HCT116 (cell line): ENCODE data around the gene TMTC4. TPM values are rescaled to one million over a fixed set of nuclear protein-coding genes. Genes with fewer than 3 reads are reported as not detected.
A peak's percentile ranks its signal among the peaks of the same experiment; 100 is the strongest.

Experiments used
- ATAC-seq: fragments of 200-7000 bp; cut with Tn5 transposase; 2 replicates; pipeline ENCODE4 v1.9.1; 2020; ENCODE audit warnings: mild to moderate bottlenecking, moderate library complexity
- BruUV-seq: library from RNA; stranded (reverse); fragments of 400-500 nt; replicated peaks from 2 replicates; lab custom pipeline; 2021; lab: Mats Ljungman, UMichigan
- CTCF ChIA-PET: fragments of 300-600 bp; sonication (Branson Sonifier 250); formaldehyde crosslinking; loops from one replicate; lab custom pipeline; 2021; ENCODE audit warnings: antibody characterized with exemption; lab: Charles Lee
- POLR2A ChIA-PET: fragments of 300-600, 350-600 bp; sonication (Branson Sonifier 250); formaldehyde crosslinking; loops from one replicate; lab custom pipeline; 2021; ENCODE audit warnings: antibody characterized with exemption; lab: Charles Lee
- RAD21 ChIA-PET, 2 experiments: fragments of 300-600 bp; sonication (Branson Sonifier 250); formaldehyde crosslinking; loops; one replicate each; lab custom pipeline; 2023; ENCODE audit warnings: low total read pairs in 2 of 2; ENCODE audit not compliant: uncharacterized antibody in 2 of 2, unreplicated experiment in 2 of 2, low non-redundant PET in 1 of 2; lab: Charles Lee
- DNase-seq: peaks from one replicate; pipeline ENCODE4 v3.0.0-alpha.2; 2010; ENCODE audit warnings: low read depth, low spot score
- H2AFZ ChIP-seq: fragments of 200-600 bp; shearing (Covaris generic), sonication (generic); 2 replicates; pipeline ENCODE4 v1.6.1; 2017; ENCODE audit warnings: low read depth, mixed run types, mixed read lengths, antibody characterized with exemption, low read length; ENCODE audit not compliant: poor library complexity, severe bottlenecking
- H3K27ac ChIP-seq: 2 replicates; pipeline ENCODE4 v1.5.1; 2012; ENCODE audit warnings: low read depth, low read length
- H3K27me3 ChIP-seq: fragments of 200-600 bp; sonication (generic); 2 replicates; pipeline ENCODE4 v1.6.1; 2016; ENCODE audit warnings: mixed run types, low read length, mixed read lengths; ENCODE audit not compliant: insufficient read depth
- H3K36me3 ChIP-seq, 2 experiments: fragments of 200-500 bp in 1 of 2; fragments of 200-600 bp in 1 of 2; sonication (Bioruptor generic) in 1 of 2; sonication (generic) in 1 of 2; 2 replicates each; pipeline versions ENCODE4 v1.5.1 to v1.6.1; 2014 to 2016; ENCODE audit warnings: low read length in 2 of 2, inconsistent platforms in 1 of 2, mixed read lengths in 1 of 2, mixed run types in 1 of 2; ENCODE audit not compliant: insufficient read depth in 2 of 2, control insufficient read depth in 1 of 2
- H3K4me1 ChIP-seq, 2 experiments: fragments of 200-600 bp in 1 of 2; sonication (generic) in 1 of 2; 2 replicates each; pipeline versions ENCODE4 v1.5.1 to v1.6.1; 2012 to 2017; ENCODE audit warnings: low read length in 2 of 2, inconsistent platforms in 1 of 2, mild to moderate bottlenecking in 1 of 2, mixed read lengths in 1 of 2, mixed run types in 1 of 2, moderate library complexity in 1 of 2; ENCODE audit not compliant: insufficient read depth in 2 of 2, control insufficient read depth in 1 of 2
- H3K4me2 ChIP-seq: fragments of 200-600 bp; sonication (generic); 2 replicates; pipeline ENCODE4 v1.6.1; 2017; ENCODE audit warnings: mixed run types, low read length, mixed read lengths
- H3K4me3 ChIP-seq, 2 experiments: fragments of 200-600 bp in 1 of 2; sonication (generic) in 1 of 2; replicated peaks in 1 of 2; 2 replicates each; pipeline ENCODE4 v1.5.1; 2011 to 2016; ENCODE audit warnings: low read length in 2 of 2, control low read depth in 1 of 2, low read depth in 1 of 2, mild to moderate bottlenecking in 1 of 2, mixed read lengths in 1 of 2, mixed run types in 1 of 2
- H3K79me2 ChIP-seq: fragments of 200-600 bp; sonication (generic); 2 replicates; pipeline ENCODE4 v1.6.1; 2017; ENCODE audit warnings: mild to moderate bottlenecking, mixed run types, low read length, moderate library complexity, mixed read lengths; ENCODE audit not compliant: insufficient read depth
- H3K9ac ChIP-seq: fragments of 200-600 bp; sonication (generic); 2 replicates; pipeline ENCODE4 v1.6.1; 2016; ENCODE audit warnings: low read length, mixed read lengths
- H3K9me2 ChIP-seq: fragments of 200-600 bp; sonication (generic), shearing (Covaris generic); 2 replicates; pipeline ENCODE4 v1.6.1; 2017; ENCODE audit warnings: mixed run types, mild to moderate bottlenecking, moderate library complexity; ENCODE audit not compliant: insufficient read depth
- H3K9me3 ChIP-seq, 2 experiments: fragments of 200-500 bp in 1 of 2; fragments of 200-600 bp in 1 of 2; sonication (Bioruptor generic) in 1 of 2; sonication (generic) in 1 of 2; 2 replicates each; pipeline ENCODE4 v1.6.1; 2014 to 2017; ENCODE audit warnings: low read length in 2 of 2, mixed read lengths in 2 of 2, inconsistent platforms in 1 of 2, low read depth in 1 of 2, mild to moderate bottlenecking in 1 of 2, mixed run types in 1 of 2, moderate library complexity in 1 of 2; ENCODE audit not compliant: control insufficient read depth in 1 of 2, insufficient read depth in 1 of 2
- H4K20me1 ChIP-seq: fragments of 200-600 bp; sonication (generic), shearing (Covaris generic); 2 replicates; pipeline ENCODE4 v1.6.1; 2017; ENCODE audit warnings: mixed run types, mild to moderate bottlenecking, moderate library complexity; ENCODE audit not compliant: insufficient read depth
- CBX3 ChIP-seq: IDR thresholded peaks from 2 replicates; pipeline ENCODE4 v1.6.1; 2012; ENCODE audit warnings: low read depth
- CEBPB ChIP-seq: IDR thresholded peaks from 2 replicates; pipeline ENCODE4 v1.6.1; 2012; ENCODE audit warnings: low read depth
- EGR1 ChIP-seq: IDR thresholded peaks from 2 replicates; pipeline ENCODE4 v1.6.1; 2012; ENCODE audit warnings: low read depth
- ELF1 ChIP-seq: IDR thresholded peaks from 2 replicates; pipeline ENCODE4 v1.6.1; 2012; ENCODE audit warnings: low read depth, borderline replicate concordance
- EZH2 ChIP-seq: fragments of 200-600 bp; sonication (generic); IDR thresholded peaks from 2 replicates; pipeline ENCODE4 v1.6.1; 2017; ENCODE audit warnings: antibody characterized with exemption, mixed run types
- EZH2phosphoT487 ChIP-seq: fragments of 200-600 bp; IDR thresholded peaks from 2 replicates; pipeline ENCODE4 v1.6.1; 2018; ENCODE audit warnings: antibody characterized with exemption, borderline replicate concordance
- FOSL1 ChIP-seq: IDR thresholded peaks from 2 replicates; pipeline ENCODE4 v1.6.1; 2012; ENCODE audit warnings: low read depth
- JUND ChIP-seq: IDR thresholded peaks from 2 replicates; pipeline ENCODE4 v1.6.1; 2012
- POLR2A ChIP-seq: IDR thresholded peaks from 2 replicates; pipeline ENCODE4 v1.7.0; 2011; ENCODE audit warnings: borderline replicate concordance; ENCODE audit not compliant: insufficient read depth, insufficient read length; ENCODE audit errors: extremely low read depth
- POLR2AphosphoS5 ChIP-seq: IDR thresholded peaks from 2 replicates; pipeline ENCODE4 v1.6.1; 2011; ENCODE audit warnings: mild to moderate bottlenecking, low read depth, low read length, moderate library complexity
- RAD21 ChIP-seq: IDR thresholded peaks from 2 replicates; pipeline ENCODE4 v1.6.1; 2012; ENCODE audit warnings: low read depth, mild to moderate bottlenecking
- SIN3A ChIP-seq: IDR thresholded peaks from 2 replicates; pipeline ENCODE4 v1.6.1; 2012; ENCODE audit warnings: low read depth
- SP1 ChIP-seq: IDR thresholded peaks from 2 replicates; pipeline ENCODE4 v1.6.1; 2012; ENCODE audit warnings: low read depth
- SRF ChIP-seq: IDR thresholded peaks from 2 replicates; pipeline ENCODE4 v1.6.1; 2012; ENCODE audit warnings: low read depth
- TCF7L2 ChIP-seq: IDR thresholded peaks from 2 replicates; pipeline ENCODE4 v1.7.0; 2011; ENCODE audit warnings: borderline replicate concordance, inconsistent platforms; ENCODE audit not compliant: insufficient read depth, insufficient read length; ENCODE audit errors: extremely low read depth
- ZFX ChIP-seq: fragments of 450-650 bp; IDR thresholded peaks from 2 replicates; pipeline ENCODE4 v1.6.1; 2017
- ZNF274 ChIP-seq: fragments of 200-500 bp; sonication (Bioruptor generic); IDR thresholded peaks from 2 replicates; pipeline ENCODE4 v1.6.1; 2014; ENCODE audit warnings: mild to moderate bottlenecking, low read depth, low read length, inconsistent platforms
- intact Hi-C: fragments of 100-400 bp; cut with micrococcal nuclease; formaldehyde crosslinking; loops from 2 replicates; pipeline ENCODE4 v1.10.0; 2022
- total RNA-seq: library from RNA; stranded (reverse); gene quantifications from one replicate; pipeline ENCODE4 v1.2.1, GENCODE V29; 2021; ENCODE audit not compliant: unreplicated experiment
- TF ChIP-seq, protein P1 (sequence below): IDR thresholded peaks from 2 replicates; pipeline ENCODE4 v1.6.1; 2012
- TF ChIP-seq, protein P2 (sequence below): IDR thresholded peaks from 2 replicates; pipeline ENCODE4 v1.6.1; 2012; ENCODE audit warnings: low read depth
- TF ChIP-seq, protein P3 (sequence below), 3 experiments: fragments of 200-600 bp in 1 of 3; sonication (generic) in 1 of 3; IDR thresholded peaks in 2 of 3; conservative IDR thresholded peaks in 1 of 3; 2 replicates each; pipeline ENCODE4 v1.5.1; 2012 to 2017; ENCODE audit warnings: low read depth in 2 of 3, low read length in 2 of 3, antibody characterized with exemption in 1 of 3, borderline replicate concordance in 1 of 3, control low read depth in 1 of 3, mild to moderate bottlenecking in 1 of 3, mixed read lengths in 1 of 3, mixed run types in 1 of 3, moderate library complexity in 1 of 3; ENCODE audit not compliant: insufficient read depth in 1 of 3
- TF ChIP-seq, protein P4 (sequence below): IDR thresholded peaks from 2 replicates; pipeline ENCODE4 v1.6.1; 2012
- TF ChIP-seq, protein P5 (sequence below): IDR thresholded peaks from 2 replicates; pipeline ENCODE4 v1.6.1; 2011; ENCODE audit warnings: mild to moderate bottlenecking, low read length, moderate library complexity; ENCODE audit not compliant: insufficient replicate concordance; ENCODE audit errors: extremely low read depth

Gene TMTC4
- total RNA-seq, 1 experiment from 2014 or later: 23.6 TPM

DNA sequence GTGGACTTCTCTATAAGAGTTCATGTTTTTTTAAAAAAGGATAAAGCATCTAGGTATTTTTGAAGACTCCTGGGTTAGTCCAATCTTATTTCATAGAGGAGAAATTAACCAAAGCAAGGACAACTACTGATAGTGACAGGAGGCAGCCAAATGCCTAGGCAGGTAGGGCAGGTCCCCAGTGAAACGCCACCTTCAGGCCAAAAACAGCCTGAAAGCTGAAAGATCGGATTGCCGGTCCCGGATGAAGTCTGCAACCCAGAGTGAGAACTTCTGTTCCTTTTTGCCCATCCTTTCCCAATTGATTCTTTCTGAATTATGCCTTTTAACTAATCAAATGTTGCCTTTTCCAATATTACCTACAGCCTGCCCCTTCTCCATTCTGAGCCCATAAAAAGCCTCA, 79.9 kb downstream of the TMTC4 start:
- H3K4me1 ChIP-seq: no peaks in the 10 kb centered on the region; a peak in 1 of 4 replicates
- no TSS peak for BruUV-seq
- no peaks in the 10 kb centered on the region; a peak in 1 of 4 replicates for H3K9me3 ChIP-seq
- ATAC-seq (peak; percentile 93), DNase-seq (no peak)
- no peak overlapping the region for H3K9ac ChIP-seq
- no peaks in the 10 kb centered on the region for H4K20me1 ChIP-seq
- no peaks in the 10 kb centered on the region for H3K27me3 ChIP-seq
- no peak overlapping the region for H3K27ac ChIP-seq
- intact Hi-C loops: no loop called here
- ChIA-PET POLR2A (no interaction called here), CTCF (interaction anchor here (1.2 to 1.4 kb wide), 3 partner anchors 11 to 22 kb away, joined by 4 to 5 read pairs (median 4); no protein-coding TSS in a partner anchor), RAD21 (no interaction called here)
- H3K4me2 ChIP-seq: no peak overlapping the region
- no peak overlapping the region for H3K4me3 ChIP-seq
- H2AFZ ChIP-seq: peak overlapping the region; percentile 52
- no peaks in the 10 kb centered on the region for H3K79me2 ChIP-seq
- no peaks in the 10 kb centered on the region for H3K36me3 ChIP-seq
- no peaks in the 10 kb centered on the region for H3K9me2 ChIP-seq
- TF ChIP-seq POLR2AphosphoS5 (no peak), CEBPB (no peak), ZNF274 (no peak), SP1 (no peak), ZFX (no peak), SRF (no peak), TCF7L2 (no peak), ELF1 (no peak), JUND (no peak), SIN3A (no peak), FOSL1 (no peak), CBX3 (no peak), EZH2 (no peak), EZH2phosphoT487 (no peak), EGR1 (no peak), POLR2A (no peak), RAD21 (peak; percentile 38)
- TF ChIP-seq, protein P1, sequence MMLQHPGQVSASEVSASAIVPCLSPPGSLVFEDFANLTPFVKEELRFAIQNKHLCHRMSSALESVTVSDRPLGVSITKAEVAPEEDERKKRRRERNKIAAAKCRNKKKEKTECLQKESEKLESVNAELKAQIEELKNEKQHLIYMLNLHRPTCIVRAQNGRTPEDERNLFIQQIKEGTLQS: no peak
- TF ChIP-seq, protein P2, sequence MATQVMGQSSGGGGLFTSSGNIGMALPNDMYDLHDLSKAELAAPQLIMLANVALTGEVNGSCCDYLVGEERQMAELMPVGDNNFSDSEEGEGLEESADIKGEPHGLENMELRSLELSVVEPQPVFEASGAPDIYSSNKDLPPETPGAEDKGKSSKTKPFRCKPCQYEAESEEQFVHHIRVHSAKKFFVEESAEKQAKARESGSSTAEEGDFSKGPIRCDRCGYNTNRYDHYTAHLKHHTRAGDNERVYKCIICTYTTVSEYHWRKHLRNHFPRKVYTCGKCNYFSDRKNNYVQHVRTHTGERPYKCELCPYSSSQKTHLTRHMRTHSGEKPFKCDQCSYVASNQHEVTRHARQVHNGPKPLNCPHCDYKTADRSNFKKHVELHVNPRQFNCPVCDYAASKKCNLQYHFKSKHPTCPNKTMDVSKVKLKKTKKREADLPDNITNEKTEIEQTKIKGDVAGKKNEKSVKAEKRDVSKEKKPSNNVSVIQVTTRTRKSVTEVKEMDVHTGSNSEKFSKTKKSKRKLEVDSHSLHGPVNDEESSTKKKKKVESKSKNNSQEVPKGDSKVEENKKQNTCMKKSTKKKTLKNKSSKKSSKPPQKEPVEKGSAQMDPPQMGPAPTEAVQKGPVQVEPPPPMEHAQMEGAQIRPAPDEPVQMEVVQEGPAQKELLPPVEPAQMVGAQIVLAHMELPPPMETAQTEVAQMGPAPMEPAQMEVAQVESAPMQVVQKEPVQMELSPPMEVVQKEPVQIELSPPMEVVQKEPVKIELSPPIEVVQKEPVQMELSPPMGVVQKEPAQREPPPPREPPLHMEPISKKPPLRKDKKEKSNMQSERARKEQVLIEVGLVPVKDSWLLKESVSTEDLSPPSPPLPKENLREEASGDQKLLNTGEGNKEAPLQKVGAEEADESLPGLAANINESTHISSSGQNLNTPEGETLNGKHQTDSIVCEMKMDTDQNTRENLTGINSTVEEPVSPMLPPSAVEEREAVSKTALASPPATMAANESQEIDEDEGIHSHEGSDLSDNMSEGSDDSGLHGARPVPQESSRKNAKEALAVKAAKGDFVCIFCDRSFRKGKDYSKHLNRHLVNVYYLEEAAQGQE: no peak
- TF ChIP-seq, protein P3, sequence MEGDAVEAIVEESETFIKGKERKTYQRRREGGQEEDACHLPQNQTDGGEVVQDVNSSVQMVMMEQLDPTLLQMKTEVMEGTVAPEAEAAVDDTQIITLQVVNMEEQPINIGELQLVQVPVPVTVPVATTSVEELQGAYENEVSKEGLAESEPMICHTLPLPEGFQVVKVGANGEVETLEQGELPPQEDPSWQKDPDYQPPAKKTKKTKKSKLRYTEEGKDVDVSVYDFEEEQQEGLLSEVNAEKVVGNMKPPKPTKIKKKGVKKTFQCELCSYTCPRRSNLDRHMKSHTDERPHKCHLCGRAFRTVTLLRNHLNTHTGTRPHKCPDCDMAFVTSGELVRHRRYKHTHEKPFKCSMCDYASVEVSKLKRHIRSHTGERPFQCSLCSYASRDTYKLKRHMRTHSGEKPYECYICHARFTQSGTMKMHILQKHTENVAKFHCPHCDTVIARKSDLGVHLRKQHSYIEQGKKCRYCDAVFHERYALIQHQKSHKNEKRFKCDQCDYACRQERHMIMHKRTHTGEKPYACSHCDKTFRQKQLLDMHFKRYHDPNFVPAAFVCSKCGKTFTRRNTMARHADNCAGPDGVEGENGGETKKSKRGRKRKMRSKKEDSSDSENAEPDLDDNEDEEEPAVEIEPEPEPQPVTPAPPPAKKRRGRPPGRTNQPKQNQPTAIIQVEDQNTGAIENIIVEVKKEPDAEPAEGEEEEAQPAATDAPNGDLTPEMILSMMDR (IDR thresholded peaks at IDR 0.05 in 2 of 3, conservative IDR thresholded peaks at IDR 0.05 in 1 of 3; ENCODE audit: borderline replicate concordance in 1 of 3, insufficient read depth in 1 of 3, low read depth in 2 of 3, low read length in 2 of 3): peak; percentile 34 to 76 (median 72); a peak in 5 of 6 replicates
- TF ChIP-seq, protein P4, sequence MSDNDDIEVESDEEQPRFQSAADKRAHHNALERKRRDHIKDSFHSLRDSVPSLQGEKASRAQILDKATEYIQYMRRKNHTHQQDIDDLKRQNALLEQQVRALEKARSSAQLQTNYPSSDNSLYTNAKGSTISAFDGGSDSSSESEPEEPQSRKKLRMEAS: 0 out of 2 replicates have a peak, but pooled peaks have one; percentile 15
- TF ChIP-seq, protein P5, sequence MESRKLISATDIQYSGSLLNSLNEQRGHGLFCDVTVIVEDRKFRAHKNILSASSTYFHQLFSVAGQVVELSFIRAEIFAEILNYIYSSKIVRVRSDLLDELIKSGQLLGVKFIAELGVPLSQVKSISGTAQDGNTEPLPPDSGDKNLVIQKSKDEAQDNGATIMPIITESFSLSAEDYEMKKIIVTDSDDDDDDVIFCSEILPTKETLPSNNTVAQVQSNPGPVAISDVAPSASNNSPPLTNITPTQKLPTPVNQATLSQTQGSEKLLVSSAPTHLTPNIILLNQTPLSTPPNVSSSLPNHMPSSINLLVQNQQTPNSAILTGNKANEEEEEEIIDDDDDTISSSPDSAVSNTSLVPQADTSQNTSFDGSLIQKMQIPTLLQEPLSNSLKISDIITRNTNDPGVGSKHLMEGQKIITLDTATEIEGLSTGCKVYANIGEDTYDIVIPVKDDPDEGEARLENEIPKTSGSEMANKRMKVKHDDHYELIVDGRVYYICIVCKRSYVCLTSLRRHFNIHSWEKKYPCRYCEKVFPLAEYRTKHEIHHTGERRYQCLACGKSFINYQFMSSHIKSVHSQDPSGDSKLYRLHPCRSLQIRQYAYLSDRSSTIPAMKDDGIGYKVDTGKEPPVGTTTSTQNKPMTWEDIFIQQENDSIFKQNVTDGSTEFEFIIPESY: no peak
